HG03442 (cell line): ENCODE measurements around the gene NGEF.
"Not testable (repeated sequence)": the region's sequence is repeated elsewhere in the genome, so short reads cannot be mapped to it uniquely, and the experiment has no call there.

Experiments used
- ATAC-seq: cut with Tn5 transposase; IDR thresholded peaks from one replicate; pipeline ENCODE4 v1.9.1; 2021; ENCODE audit warnings: mild to moderate bottlenecking, moderate library complexity; ENCODE audit not compliant: unreplicated experiment

Gene NGEF

GRCh38 chr2:233023007-233023760 lies 10.1 kb upstream of the NGEF start:
- ATAC-seq: no peak

- ATAC-seq: no peak
Observed at GRCh38 chr2:233022561-233022960, 9.5 kb upstream of the NGEF start.

GRCh38 chr2:233021771-233022170 lies 8.7 kb upstream of the NGEF start:
- ATAC-seq: no peak

- ATAC-seq: no peak
Observed at GRCh38 chr2:233020454-233020853, 7.4 kb upstream of the NGEF start.

GRCh38 chr2:233019610-233020009 lies 6.6 kb upstream of the NGEF start:
- ATAC-seq: not testable (repeated sequence)

GRCh38 chr2:233017947-233018346 lies 4.9 kb upstream of the NGEF start:
- ATAC-seq: no peak

- no peak for ATAC-seq
Observed at GRCh38 chr2:233015019-233015645, 2.1 kb upstream of the NGEF start.

- ATAC-seq: no peak
Observed at GRCh38 chr2:233013650-233014049, 594 bp upstream of the NGEF start.

- ATAC-seq: no peak
Observed at GRCh38 chr2:233012301-233012971, 620 bp downstream of the NGEF start.

GRCh38 chr2:233011702-233012131 lies 1.3 kb downstream of the NGEF start:
- ATAC-seq: no peak

GRCh38 chr2:233011268-233011650 lies 1.8 kb downstream of the NGEF start:
- no peak for ATAC-seq

GRCh38 chr2:233010569-233011267 lies 2.3 kb downstream of the NGEF start:
- ATAC-seq: no peak

GRCh38 chr2:233009661-233010060 lies 3.4 kb downstream of the NGEF start:
- ATAC-seq: no peak

- ATAC-seq: no peak
Observed at GRCh38 chr2:233007739-233008138, 5.3 kb downstream of the NGEF start.

- ATAC-seq: no peak
Observed at GRCh38 chr2:233007270-233007669, 5.8 kb downstream of the NGEF start.

- ATAC-seq: no peak
Observed at GRCh38 chr2:233006648-233007047, 6.4 kb downstream of the NGEF start.

- no peak for ATAC-seq
Observed at GRCh38 chr2:233005096-233005495, 8.0 kb downstream of the NGEF start.

GRCh38 chr2:233003658-233004555 lies 9.1 kb downstream of the NGEF start:
- ATAC-seq: no peak

GRCh38 chr2:233002829-233003657 lies 10.0 kb downstream of the NGEF start:
- ATAC-seq: no peak
